ENCODE measurements around the gene HAGHL. TPM values are rescaled to one million over a fixed set of nuclear protein-coding genes. Genes with fewer than 3 reads are reported as not detected.

Gene HAGHL
- polyA plus RNA-seq, 1 donor (not counting 4 experiments of a cell fraction or from before 2014, with no cell fraction given), result 8.0 TPM

DNA sequence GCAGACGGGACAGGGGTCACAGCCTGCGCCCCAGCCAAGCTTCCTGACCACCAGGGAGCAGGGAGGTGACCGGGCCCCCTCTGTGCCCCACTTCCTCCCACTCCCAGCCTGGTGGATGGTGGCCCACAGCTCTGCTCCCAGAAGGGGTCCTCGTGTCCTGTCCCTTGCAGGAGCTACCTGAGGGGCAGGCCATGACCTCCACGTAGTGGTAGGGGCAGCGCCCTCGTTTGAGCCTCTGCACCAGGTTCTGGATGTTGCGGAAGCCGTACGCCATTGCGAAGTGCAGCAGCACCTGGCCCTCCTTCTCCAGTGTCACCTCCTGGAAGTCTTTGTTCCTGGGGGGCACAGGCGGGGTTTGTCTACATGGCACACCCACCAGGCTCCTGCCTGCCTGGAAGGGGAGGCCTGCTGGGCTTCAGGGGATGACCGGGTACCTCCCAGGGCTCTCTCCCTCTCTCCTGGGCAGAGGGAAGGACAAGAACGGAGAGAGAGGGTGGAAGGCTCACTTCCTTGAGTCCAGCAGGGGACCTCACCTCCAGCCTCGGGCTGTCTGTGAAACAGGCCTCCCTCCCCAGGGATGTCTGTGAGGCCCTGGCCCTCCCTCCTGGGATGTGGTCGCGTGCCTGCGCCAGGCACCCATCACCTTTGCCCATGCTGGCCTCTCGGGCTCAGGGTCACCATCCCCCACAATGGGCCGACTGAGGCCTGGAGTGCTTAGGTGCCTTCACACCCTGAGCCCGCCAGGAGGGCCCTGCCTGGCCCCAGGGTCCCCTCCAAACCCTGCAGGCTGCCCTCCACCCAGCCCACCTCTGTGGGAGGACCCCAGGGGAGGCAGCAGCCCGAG lies 4.0 kb downstream of the HAGHL start:
- no peak for TF ChIP-seq EZH2 (IDR thresholded peaks at IDR 0.05; ENCODE audit: low read length)
- H3K4me1 ChIP-seq (ENCODE audit: control insufficient read depth, extremely low read depth, insufficient read depth, low read length), result peaks cover 4% of the 10 kb centered on the region
- no peak overlapping the region for H3K9ac ChIP-seq (ENCODE audit: control insufficient read depth, extremely low read depth, insufficient read depth, low read length)
- H3K4me3 ChIP-seq (ENCODE audit: control insufficient read depth in 2 of 3, extremely low read depth in 1 of 3, insufficient read depth in 2 of 3, low read depth in 1 of 3, low read length in 3 of 3), result no peak overlapping the region
- no peak overlapping the region for H2AFZ ChIP-seq (ENCODE audit: control insufficient read depth, low read length)
- DNase-seq (ENCODE audit: low read depth, low spot score) (no peak), FAIRE-seq (no peak)
- no peaks in the 10 kb centered on the region for H3K27me3 ChIP-seq (ENCODE audit: control insufficient read depth, extremely low read depth, insufficient read depth, low read length)
- no peaks in the 10 kb centered on the region for H3K9me3 ChIP-seq (ENCODE audit: control insufficient read depth, low read depth, low read length)
- H3K79me2 ChIP-seq (ENCODE audit: control insufficient read depth, insufficient read depth, low read length), result no peaks in the 10 kb centered on the region
- H4K20me1 ChIP-seq (ENCODE audit: control insufficient read depth, extremely low read depth, insufficient read depth, low read length), result no peaks in the 10 kb centered on the region
- peaks cover 14 to 21% of the 10 kb centered on the region in 2 experiments for H3K36me3 ChIP-seq (ENCODE audit: control insufficient read depth in 2 of 2, extremely low read depth in 1 of 2, insufficient read depth in 2 of 2, low read length in 2 of 2)
- no peak overlapping the region for H3K4me2 ChIP-seq (ENCODE audit: control insufficient read depth, extremely low read depth, insufficient read depth, low read depth, low read length)
- dilution Hi-C loops (cut with MboI; ENCODE audit: extremely low pct_ligation_motif_present, low sequenced_read_pairs), result no loop called here
- H3K9me1 ChIP-seq (ENCODE audit: control insufficient read depth, extremely low read depth, insufficient read depth, low read length), result no peaks in the 10 kb centered on the region
- H3K27ac ChIP-seq (ENCODE audit: control insufficient read depth, insufficient read depth, low read length), result no peak overlapping the region

DNA sequence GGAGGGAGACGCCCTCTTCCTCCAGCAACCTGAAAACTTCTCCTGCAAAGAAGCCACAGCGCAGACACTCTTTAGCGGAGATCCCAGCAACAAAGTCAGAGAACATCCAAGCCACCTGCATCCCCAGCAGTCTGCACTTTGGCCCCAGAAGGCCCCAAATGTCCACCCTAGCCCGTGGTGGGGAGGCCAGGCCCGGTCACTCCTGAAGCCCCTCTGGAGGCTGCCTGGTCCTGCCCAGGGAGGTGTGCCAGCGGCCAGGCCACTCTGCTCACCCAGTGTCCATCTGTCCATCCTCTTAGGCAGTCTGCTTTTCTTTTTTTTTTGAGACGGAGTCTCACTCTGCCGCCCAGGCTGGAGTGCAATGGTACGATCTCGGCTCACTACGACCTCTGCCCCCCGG lies 5.4 kb downstream of the HAGHL start:
- Histone ChIP-seq H3K4me2 (ENCODE audit: control insufficient read depth, extremely low read depth, insufficient read depth, low read depth, low read length) (no peak overlapping the region), H3K4me3 (ENCODE audit: control insufficient read depth in 2 of 3, extremely low read depth in 1 of 3, insufficient read depth in 2 of 3, low read depth in 1 of 3, low read length in 3 of 3) (no peak overlapping the region), H3K9me1 (ENCODE audit: control insufficient read depth, extremely low read depth, insufficient read depth, low read length) (no peaks in the 10 kb centered on the region), H3K9ac (ENCODE audit: control insufficient read depth, extremely low read depth, insufficient read depth, low read length) (no peak overlapping the region), H3K9me3 (ENCODE audit: control insufficient read depth, low read depth, low read length) (no peaks in the 10 kb centered on the region), H3K79me2 (ENCODE audit: control insufficient read depth, insufficient read depth, low read length) (no peaks in the 10 kb centered on the region), H3K27me3 (ENCODE audit: control insufficient read depth, extremely low read depth, insufficient read depth, low read length) (no peaks in the 10 kb centered on the region), H3K4me1 (ENCODE audit: control insufficient read depth, extremely low read depth, insufficient read depth, low read length) (no peaks in the 10 kb centered on the region), H3K36me3 (ENCODE audit: control insufficient read depth in 2 of 2, extremely low read depth in 1 of 2, insufficient read depth in 2 of 2, low read length in 2 of 2) (peaks cover 22 to 27% of the 10 kb centered on the region in 2 experiments), H3K27ac (ENCODE audit: control insufficient read depth, insufficient read depth, low read length) (no peak overlapping the region), H4K20me1 (ENCODE audit: control insufficient read depth, extremely low read depth, insufficient read depth, low read length) (no peaks in the 10 kb centered on the region), H2AFZ (ENCODE audit: control insufficient read depth, low read length) (no peak overlapping the region)
- DNase-seq (ENCODE audit: low read depth, low spot score) (no peak), FAIRE-seq (no peak)
- dilution Hi-C loops (cut with MboI; ENCODE audit: extremely low pct_ligation_motif_present, low sequenced_read_pairs), result no loop called here
- TF ChIP-seq, protein P1, sequence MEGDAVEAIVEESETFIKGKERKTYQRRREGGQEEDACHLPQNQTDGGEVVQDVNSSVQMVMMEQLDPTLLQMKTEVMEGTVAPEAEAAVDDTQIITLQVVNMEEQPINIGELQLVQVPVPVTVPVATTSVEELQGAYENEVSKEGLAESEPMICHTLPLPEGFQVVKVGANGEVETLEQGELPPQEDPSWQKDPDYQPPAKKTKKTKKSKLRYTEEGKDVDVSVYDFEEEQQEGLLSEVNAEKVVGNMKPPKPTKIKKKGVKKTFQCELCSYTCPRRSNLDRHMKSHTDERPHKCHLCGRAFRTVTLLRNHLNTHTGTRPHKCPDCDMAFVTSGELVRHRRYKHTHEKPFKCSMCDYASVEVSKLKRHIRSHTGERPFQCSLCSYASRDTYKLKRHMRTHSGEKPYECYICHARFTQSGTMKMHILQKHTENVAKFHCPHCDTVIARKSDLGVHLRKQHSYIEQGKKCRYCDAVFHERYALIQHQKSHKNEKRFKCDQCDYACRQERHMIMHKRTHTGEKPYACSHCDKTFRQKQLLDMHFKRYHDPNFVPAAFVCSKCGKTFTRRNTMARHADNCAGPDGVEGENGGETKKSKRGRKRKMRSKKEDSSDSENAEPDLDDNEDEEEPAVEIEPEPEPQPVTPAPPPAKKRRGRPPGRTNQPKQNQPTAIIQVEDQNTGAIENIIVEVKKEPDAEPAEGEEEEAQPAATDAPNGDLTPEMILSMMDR (optimal IDR thresholded peaks at IDR 0.05 in 1 of 3, IDR thresholded peaks at IDR 0.05 in 1 of 3, conservative IDR thresholded peaks at IDR 0.05 in 1 of 3; ENCODE audit: extremely low read depth in 1 of 3, insufficient read depth in 2 of 3, low read length in 3 of 3), result no peak
- no peak for TF ChIP-seq EZH2 (IDR thresholded peaks at IDR 0.05; ENCODE audit: low read length)

All from keratinocyte (primary cell).